ENCODE measurements around the gene RGS3.

RGS3 gene

GRCh38 chr9:113632776-113633590 is 169.5 kb downstream of the RGS3 start:
- TF ChIP-seq CTCF (conservative IDR thresholded peaks at IDR 0.05) = no peak

GRCh38 chr9:113633782-113634595 is 170.5 kb downstream of the RGS3 start:
- H3K27ac ChIP-seq = no peak overlapping the region
- no peak for TF ChIP-seq CTCF (conservative IDR thresholded peaks at IDR 0.05)

More at GRCh38 chr9:113632776-113633590, 169.5 kb downstream of the RGS3 start:
- no peak overlapping the region for H3K27ac ChIP-seq

GRCh38 chr9:113634596-113635515 is 171.3 kb downstream of the RGS3 start:
- H3K27ac ChIP-seq = no peak overlapping the region
- no peak for TF ChIP-seq CTCF (conservative IDR thresholded peaks at IDR 0.05)

GRCh38 chr9:113635586-113635985 is 172.1 kb downstream of the RGS3 start:
- no peak for TF ChIP-seq CTCF (conservative IDR thresholded peaks at IDR 0.05)

DNA sequence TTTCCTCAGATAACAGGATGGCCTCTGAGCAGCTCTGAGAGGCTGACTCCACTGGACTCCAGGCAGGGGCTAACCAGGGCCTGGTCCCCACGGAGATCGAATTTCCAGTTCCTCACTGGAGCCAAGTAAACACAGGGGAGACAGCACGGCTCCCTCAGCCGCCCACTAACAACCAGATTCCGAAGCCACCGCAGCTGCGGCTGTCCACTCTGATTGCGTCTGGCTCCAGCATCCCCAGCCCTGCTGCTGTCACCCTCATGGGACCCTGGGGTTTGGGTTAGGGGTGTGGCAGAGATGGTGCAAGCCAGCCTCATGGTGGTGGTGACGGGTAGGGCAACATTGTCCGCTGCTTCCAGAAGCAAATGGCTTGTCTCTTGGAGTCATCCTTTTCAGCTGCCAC is 172.6 kb downstream of the RGS3 start:
- H3K27ac ChIP-seq = no peak overlapping the region
- TF ChIP-seq CTCF (conservative IDR thresholded peaks at IDR 0.05) = no peak

More at GRCh38 chr9:113635586-113635985, 172.1 kb downstream of the RGS3 start:
- H3K27ac ChIP-seq = no peak overlapping the region

GRCh38 chr9:113636693-113637092 is 173.2 kb downstream of the RGS3 start:
- no peak for TF ChIP-seq CTCF (conservative IDR thresholded peaks at IDR 0.05)
- no peak overlapping the region for H3K27ac ChIP-seq
